Astrocyte (in vitro differentiated cells and primary cell): ENCODE data around the gene GYS1.

Source experiments
- CTCF ChIP-seq: IDR thresholded peaks from 2 replicates; pipeline ENCODE4 v1.5.1; 2011; ENCODE audit warnings: low read depth, mild to moderate bottlenecking, inconsistent platforms, low read length, moderate library complexity; ENCODE audit not compliant: insufficient read depth
- EZH2 ChIP-seq: IDR thresholded peaks from 2 replicates; pipeline ENCODE4 v1.6.1; 2012; ENCODE audit warnings: mild to moderate bottlenecking, low read length, inconsistent platforms; ENCODE audit not compliant: insufficient read depth

GRCh38 chr19:48962849-48963165 lies 30.3 kb downstream of the GYS1 start:
- TF ChIP-seq CTCF (no peak), EZH2 (no peak)
